Epidermal melanocyte (primary cell): ENCODE results near the gene PTPRQ.
"Not testable (repeated sequence)": the region's sequence is repeated elsewhere in the genome, so short reads cannot be mapped to it uniquely, and the experiment has no call there.

ENCODE experiments used
- DNase-seq: peaks from one replicate; pipeline ENCODE4 v3.0.0; 2011; ENCODE audit warnings: low spot score; ENCODE audit not compliant: insufficient read length

Gene PTPRQ

DNA sequence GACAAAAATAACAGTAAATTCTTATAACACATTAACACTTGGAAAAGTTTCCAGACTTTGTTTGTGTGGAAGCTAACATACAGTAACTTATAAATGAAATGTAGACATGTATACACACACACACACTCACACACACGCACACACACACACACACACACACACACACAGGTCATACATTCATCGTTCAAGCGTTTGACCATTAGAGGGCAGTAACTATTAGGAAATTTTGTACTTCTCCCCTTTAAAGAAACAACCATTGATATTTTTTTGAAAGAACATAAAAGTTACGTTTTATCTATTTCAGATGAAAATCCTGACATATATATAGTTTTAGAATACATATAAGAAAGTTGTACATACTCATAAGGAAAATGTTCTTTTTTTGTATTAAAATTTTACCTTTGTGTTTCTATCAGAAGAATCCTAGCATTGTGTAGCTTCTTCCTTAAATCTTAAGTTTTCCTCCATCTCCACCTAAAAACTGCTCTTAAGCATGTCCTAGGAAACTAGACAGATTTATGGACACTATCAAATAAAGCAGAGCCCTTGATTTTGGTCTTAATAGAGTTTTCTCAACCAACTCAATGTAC is 29.0 kb downstream of the PTPRQ start:
- DNase-seq, result no peak

- DNase-seq, result not testable (repeated sequence)
Measured at GRCh38 chr12:80477521-80478145, 33.6 kb downstream of the PTPRQ start.

- DNase-seq, result no peak
Measured at GRCh38 chr12:80484746-80485145, 40.7 kb downstream of the PTPRQ start.

GRCh38 chr12:80485222-80485987 is 41.4 kb downstream of the PTPRQ start:
- no peak for DNase-seq

GRCh38 chr12:80490329-80490728 is 46.3 kb downstream of the PTPRQ start:
- no peak for DNase-seq

DNA sequence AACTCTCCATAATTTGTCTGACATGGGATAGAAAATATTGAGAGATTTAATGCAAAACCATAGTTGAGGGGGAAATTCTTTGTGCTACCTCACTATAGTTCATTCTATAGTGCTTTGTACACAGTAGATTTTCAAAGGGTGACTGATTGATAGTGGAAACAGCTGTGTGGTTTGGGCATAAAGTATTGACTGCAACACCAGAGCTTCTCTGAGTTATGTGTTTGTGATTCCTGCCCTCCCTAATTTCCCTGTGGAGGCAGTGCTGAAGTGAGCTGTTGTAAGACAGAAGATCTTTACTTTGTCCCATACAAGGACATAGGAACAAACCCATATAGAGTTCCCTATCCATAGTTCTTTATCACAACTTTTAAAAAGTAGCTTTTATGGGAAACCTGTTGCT is 47.1 kb downstream of the PTPRQ start:
- no peak for DNase-seq

- no peak for DNase-seq
Measured at GRCh38 chr12:80493466-80493865, 49.4 kb downstream of the PTPRQ start.

GRCh38 chr12:80494836-80495235 is 50.8 kb downstream of the PTPRQ start:
- no peak for DNase-seq

DNA sequence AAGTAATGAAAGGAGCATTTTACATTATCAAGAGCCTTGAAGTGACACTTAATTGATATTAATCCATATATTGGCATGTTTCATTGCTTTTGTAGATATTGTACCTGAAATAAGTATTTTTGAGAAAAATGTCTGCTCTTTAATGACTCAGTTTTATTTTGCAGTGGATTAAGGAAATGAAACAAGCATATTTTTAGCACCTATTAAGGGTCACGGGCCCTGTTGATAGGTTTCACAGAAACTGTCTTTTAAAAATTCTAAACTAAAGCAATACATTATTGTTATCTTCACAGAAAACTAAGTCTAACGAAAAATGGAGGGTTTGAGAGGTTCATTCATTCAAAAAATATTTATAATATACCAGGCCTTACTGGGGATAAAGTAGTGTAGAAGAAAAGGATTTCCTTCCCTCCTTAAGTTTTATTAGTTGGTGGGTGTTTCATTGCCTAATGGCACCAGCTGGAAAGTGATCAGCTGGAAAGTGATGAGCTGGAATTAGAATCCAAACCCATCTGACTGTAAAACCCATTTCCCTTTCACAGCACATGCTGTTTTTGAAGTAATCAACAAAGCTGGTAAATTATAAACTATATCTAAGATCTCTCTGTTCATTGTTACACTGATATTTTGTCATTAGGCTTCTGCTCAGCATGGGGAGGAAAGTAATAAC is 54.2 kb downstream of the PTPRQ start:
- no peak for DNase-seq

DNA sequence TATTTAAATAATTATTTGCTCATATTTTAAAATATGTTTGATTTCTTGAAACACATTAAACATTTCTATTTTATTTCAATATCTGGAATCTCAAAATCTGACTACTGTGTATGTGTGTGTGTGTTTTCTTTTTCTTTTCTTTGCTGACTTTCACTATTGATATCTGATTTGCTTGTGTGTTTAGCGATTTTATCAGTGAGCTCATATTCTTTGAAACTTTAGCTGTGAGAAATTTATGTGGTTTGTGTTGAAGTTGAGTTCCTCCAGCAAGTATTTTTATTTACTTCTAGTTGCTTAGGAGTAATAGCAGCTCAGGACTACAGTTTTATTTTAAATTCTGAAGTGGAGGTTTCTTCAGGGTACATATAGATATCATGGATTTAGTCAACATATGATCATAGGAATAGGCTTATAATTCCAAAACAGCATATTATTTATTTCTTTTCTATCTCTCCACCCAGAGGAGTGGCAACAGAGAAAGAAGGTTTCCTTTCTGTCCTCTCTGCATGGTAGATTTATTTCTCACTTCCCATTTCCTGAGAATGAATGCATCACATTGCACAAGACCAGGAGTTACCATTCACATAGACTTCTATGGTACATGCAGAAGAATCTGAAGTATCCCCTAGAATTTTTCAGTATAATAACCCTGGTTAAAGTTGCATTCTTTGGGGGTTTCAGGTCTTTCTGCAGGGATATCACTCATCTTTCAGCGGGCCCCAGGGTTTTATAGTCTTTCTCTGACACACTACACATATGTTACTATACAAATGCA is 60.5 kb downstream of the PTPRQ start:
- DNase-seq, result no peak

GRCh38 chr12:80509781-80510556 is 65.9 kb downstream of the PTPRQ start:
- no peak for DNase-seq

- DNase-seq, result no peak
Measured at GRCh38 chr12:80512781-80513180, 68.7 kb downstream of the PTPRQ start.

GRCh38 chr12:80513211-80513610 is 69.2 kb downstream of the PTPRQ start:
- DNase-seq, result no peak

DNA sequence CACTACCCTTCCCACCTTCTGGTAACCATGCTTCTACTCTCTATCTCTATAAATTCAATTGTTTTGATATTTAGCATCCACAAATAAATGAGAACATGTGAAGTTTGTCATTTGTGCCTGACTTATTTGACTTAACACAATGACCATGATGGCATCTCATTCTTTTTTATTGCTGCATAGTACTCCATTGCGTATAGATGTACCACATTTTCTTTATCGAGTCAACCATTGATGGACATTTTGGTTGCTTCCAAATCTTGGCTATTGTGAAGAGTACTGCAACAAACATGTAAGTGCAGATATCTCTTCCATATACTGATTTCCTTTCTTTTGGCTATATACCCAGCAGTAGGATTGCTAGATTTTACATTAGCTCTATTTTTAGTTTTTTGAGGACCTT is 73.6 kb downstream of the PTPRQ start:
- DNase-seq, result no peak

- DNase-seq, result no peak
Measured at GRCh38 chr12:80531646-80532045, 87.6 kb downstream of the PTPRQ start.

GRCh38 chr12:80539029-80539428 is 95.0 kb downstream of the PTPRQ start:
- DNase-seq, result no peak

DNA sequence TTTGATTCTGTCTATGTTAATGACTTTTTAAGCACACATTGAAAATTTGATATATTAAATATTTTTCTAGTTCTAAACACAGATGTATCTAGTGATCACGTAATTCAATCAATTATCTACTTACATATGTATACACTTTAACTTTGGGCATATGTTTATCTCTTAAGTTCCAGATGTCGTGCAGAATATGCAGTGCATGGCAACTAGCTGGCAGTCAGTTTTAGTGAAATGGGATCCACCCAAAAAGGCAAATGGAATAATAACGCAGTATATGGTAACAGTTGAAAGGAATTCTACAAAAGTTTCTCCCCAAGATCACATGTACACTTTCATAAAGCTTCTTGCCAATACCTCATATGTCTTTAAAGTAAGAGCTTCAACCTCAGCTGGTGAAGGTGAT is 105.3 kb downstream of the PTPRQ start:
- no peak for DNase-seq

DNA sequence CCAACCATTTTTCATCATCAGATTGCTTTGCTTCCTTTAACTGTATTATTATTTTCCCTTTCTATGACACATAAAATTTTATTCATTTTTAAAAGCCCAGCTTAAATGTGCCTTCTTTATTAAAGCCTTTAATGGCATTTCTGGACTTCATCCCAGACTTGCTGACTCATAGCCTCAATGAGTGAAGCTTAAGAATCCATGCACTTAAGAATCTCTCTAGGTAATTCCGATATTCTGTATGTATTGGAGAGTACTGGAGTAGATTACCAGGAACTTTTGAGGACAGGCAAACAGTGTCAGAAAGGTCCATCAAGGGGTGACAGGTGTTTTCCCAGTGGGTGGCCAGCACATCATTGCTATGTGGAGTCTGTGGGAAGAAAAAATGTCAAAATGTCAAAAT is 107.9 kb downstream of the PTPRQ start:
- peak; percentile 30 for DNase-seq

GRCh38 chr12:80553316-80553715 is 109.3 kb downstream of the PTPRQ start:
- DNase-seq, result peak; percentile 42

- no peak for DNase-seq
Measured at GRCh38 chr12:80556566-80556965, 112.5 kb downstream of the PTPRQ start.

DNA sequence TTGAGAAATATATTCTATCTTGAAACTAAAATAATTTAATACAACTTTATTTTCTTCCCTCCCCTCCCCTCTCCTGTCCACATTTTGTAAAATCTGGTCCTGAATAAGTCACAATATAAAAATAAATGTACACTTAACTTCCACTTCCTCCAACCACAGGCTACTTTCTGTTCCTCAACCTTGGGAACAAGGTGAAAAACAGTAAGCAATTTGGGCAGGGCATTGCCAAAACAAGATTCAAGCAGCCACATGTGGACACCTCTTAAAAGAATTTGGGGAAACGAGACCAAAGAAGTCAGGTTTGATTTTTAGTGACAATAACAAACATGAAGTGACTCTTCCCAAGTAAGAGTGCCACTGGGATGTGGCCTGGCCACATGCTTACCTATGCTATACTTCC is 115.7 kb downstream of the PTPRQ start:
- no peak for DNase-seq
